NCI-H345 treated with DMSO at 0.1 percent for 48 hours (cell line): Measurements from ENCODE around the gene JDP2.

Source experiments
- DNase-seq: peaks from one replicate; lab custom pipeline; 2025; ENCODE audit not compliant: unreplicated experiment; lab: John Stamatoyannopoulos, UW

Gene JDP2

DNA sequence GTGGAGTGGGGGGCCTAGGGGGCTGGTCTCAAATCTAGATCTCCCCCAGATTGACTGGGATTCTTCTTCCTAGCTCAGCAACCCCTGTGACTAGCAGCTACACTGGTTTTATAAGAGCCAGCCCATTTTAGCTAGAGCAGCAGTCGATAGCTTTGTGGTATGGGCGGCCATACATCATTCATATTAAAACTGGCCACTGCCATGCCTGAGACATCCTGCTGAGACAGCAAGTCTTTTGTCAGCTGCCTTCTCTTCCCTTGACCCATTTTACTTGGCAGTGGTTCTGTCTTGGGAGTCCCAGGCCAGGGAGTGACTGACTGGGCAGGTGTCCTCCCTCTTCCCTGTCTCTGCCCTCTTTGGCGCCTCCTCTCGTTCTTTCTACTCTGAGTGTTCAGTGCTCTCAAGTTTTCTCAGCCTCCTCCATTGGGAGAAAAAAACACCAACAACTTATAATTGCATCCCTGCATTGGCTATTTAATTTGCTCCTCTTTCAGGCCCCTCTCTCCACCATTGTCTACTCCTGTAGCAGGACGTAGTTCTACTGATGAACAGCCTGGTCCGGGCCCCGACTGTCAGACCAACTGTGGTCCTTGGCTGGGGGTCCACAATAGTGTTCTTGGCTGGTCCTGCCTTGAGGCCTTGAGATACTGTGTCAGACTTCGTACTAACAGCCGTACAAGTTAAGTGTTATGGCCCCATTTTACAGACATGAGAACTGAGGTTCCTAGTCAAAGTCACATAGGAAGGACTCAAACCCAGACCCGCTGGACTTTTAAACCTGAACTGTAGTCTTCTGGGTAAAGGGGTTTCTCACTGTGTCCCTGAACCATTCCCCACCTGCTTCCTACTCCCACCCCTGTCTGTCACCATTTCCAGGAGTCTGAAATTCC, 18.3 kb upstream of the JDP2 start:
- no peak for DNase-seq

DNA sequence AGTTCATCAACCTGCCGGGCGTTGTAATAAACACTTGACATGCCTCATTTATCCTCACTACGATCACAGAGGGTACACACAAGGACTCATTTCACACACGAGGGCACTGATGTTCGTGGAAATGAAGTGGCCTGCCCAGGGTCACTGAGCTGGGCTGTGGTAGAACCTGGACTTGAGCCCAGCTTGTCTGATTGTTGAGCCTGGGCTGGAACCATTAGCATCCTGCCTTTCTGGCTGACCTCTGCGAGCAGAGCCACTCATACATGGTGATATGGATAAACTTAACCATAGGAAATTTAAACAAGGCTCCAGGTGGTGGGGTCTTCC, 16.6 kb upstream of the JDP2 start:
- peak; percentile 67 for DNase-seq

DNA sequence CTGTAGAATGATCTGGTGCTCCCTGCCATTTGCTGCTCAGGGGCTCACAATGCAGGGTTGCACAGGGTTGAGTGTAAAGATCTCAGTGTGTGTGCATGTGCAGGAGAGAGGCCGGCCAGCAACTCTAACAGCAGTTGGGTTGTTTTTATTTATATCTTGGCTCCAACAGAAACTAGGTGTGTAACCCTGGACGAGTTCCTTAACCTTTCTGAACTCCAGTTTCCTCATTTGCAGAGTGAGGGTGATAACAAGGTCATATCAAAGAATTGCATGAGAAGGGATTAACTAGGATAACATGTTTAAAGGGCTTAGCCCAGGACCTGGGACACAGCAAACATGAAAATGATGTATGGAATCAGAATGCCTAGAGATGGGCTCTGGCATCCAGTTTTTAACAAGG, 14.8 kb upstream of the JDP2 start:
- DNase-seq, result no peak

DNA sequence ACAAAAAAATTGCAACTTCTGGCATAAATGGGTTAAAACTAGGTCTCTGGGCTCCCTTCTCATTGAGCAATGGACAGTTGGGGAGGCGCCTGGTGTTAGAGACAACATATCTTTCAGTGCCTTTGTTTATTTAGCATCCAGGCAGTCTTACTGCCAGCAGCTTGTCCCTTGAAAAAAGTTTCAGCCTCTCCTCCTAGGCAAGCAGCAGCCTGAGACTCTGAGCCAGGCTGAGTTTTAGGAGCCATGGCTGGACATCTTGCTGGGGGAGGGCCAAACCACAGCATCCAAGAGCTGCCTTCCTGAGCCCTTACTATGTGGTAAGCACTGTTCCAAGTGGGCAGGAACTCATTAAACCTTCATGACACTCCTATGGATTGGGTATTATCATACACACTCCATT, 10.1 kb upstream of the JDP2 start:
- no peak for DNase-seq

DNA sequence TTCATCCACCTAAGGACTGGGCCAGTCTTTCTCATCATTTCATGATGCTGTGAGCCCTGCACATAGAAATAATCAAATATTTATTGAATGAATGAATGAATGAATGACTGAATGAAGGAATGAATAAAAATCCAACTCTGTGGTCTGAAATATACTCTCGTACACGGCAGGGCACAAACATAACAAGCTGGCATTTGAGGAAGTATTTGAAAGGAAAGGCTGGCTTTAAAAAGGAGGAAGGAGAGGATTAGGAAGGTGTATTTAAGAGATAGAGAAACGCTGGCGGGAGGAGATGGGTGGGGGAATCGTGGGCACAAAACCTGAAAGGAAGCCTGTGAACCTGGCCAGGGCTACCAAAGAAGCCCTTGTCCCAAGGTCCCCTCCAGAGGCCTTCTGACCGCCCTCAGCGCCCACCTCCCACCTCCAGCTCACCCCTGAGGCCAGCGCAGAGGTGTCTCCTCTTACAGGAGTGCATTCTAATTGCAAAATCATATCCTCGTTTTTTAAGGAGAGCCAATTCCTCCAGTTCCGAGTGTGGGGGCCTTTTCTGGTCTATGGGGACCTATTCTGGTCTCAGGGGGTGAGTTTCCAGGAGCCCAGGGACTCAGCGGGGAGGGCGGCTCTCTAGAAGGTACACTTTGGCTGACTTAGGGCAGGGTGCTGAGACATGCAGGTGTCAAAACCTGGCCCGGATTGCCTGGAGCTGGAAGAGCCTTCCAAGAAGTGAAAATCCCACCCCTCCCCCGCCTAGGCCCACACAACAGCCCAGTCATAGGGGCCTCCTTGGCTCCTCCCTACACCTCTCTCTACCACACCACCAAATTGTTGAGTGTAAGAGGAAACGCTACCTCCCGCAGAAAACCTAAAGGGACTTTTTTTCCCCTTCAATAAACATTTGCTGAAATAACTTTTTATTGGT, 8.7 kb upstream of the JDP2 start:
- no peak for DNase-seq

DNA sequence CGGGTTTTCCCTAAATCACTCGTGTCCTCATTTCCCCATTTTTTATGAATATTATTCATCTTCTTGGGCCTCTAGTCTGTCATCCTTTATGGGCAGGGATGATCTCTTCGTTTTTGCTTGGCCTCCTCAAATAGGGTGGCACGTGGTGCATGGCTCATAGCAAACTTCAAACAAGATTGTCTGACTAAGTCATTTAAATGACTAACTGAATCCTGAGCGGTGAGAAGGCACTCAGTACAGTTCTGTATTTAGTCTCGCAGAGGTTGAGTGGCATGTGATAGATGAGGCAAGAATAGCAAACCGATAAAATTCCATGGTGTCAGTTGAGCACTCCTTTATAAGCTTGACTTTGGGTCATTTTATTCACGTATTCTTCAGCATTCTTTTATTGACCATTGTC, 5.7 kb upstream of the JDP2 start:
- no peak for DNase-seq

DNA sequence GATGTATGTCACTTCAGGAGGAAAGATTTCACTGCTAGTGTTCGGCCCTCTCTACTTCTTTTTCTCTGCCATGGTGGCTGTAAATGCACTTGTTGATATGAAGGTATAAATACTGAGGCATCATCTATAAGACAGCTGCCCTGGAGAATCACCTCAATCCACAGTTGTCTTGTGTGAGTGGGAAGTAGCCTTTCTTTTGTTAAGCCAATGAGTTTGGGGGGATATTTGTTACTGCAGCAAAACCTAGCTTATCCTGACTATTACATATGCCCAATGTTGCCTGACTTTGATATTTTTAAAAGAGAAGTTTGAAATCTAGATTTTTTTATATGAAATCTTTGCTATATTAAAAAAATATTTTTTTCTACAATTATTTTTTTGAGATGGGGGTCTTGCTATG, 3.3 kb upstream of the JDP2 start:
- DNase-seq, result no peak

DNA sequence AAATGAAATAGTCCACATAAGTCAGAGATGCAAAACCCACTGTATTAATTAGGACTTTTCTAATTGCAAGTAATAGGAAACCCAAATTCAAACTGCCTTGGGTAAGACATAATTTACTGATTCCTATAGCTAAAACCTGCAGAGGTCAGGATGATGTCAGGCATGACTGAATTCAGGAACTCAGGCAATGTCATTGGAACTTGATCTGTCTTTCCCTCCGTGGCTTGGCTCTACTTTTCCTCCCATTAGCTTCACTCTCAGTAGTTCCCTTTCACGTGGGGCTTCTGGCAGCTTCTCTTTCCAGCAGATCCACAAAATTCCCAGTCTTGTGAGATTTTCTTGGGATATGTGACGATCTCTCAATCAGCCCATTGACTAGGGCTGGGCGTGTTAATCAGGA, 2.4 kb upstream of the JDP2 start:
- DNase-seq, result no peak

DNA sequence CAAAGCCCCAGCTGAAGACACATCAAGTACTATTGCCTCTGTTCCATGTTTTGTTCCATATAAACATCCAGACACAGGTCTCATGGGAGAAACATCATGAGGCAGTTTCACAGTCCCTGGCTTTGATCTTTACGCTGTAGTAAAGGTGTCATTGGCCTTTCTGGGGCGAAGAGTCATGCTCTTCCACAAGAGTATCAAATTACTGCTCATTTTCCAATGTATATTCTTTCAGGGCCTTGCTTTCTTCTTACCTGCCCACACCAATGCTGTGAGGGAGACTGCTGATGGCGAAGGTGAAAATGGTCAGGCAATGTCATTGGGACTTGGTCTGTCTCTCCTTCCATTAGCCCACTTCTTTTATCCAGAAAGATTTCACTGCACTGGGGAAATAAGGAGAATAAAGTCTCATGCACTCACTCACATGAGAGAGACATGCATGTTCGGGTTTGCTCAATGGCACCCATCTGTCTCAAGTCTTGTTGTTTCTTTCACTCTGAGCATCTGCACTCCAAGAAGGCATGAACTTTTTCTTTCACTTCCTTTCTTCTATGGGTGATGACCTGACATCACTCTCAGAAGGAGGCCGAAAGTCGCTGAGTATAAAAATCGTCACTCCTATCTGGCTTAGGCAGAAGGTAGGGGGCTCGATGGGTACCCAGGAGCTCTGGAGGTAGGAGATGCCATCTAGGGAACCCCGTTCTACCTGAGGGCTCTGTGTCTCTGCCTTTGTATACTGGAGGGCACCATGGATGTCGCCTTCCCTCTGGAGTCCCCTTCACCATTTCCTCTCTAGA, 1.3 kb upstream of the JDP2 start:
- no peak for DNase-seq

DNA sequence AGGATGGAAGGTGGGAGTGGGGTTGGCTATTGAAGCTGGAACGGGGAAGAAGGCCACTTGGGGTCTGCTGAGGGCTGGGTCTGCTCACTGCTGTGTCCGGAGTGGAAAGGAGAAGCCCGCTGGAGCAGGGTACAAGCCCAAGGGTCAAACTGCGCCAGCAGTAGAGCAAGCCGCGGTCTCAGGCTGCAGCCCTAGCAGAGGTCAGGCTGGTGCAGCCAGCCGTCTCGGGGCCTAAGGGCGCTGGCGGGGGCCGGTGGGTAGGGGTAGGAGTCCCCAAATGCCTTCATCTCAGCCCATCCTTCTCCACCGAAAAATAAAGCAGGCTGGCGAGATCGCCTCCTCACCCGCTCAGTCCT, 718 bp upstream of the JDP2 start:
- no peak for DNase-seq

DNA sequence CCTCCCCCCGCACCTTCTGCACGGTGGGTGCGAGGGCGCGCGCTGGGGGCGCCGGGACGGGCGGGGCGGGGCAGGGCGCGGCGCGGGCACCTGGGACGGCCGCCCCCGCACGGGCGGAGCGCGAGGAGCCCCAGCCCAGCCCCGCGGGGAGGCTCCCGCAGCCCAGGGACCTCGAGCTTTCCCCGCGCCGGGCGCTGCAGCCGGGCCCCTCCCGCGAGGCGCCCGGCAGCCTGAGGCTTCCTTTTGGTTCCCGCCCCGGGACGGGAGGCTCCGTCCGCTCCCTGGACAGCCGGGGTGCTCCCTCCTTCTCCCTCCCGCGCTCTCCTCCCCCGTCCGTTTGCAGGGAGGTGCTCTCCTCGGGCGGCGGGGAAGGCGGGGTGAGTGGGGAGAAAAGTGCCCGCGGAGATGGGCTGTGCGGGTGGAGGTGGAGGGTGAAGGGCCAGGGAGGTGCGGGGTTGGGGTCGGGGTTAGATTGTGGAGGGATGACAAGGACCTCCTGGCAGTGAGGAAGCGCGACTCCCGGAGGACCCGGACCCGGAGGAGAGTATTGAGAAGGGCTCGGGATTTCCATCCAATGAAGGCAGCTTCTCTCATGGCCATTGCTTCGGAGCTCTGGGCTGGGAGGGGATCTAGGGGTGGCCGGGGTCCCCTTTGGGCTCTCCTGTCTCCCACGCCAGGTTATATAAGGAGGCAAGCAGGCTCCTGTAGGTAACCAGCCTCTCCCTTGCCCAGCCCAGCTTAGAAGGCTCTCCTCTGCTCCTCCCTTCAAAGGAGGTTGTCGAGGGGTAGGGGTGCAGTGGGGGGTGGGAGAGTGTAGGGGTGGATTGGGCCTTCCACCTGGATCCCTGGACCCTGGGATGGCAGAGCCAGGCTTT, 645 bp downstream of the JDP2 start:
- no peak for DNase-seq

DNA sequence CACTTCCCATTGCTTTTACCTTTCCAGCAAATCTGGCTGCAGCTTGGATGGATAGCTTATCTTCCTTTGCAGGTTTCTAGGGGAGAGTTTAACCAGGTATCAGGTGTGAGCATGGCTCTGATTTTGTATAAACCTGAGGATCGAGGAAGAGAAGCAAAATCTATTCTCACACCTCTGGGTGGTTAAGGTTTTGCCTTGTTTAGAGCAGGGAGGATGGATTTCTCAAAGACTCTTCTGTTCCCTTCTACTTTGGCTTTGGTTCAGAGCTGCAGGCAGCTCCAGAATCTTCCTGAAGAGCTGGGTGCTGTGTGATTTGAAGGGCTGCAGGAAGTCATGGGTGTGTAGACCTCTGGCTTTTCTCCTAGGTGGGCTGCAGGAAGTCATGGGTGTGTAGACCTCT, 1.7 kb downstream of the JDP2 start:
- no peak for DNase-seq

DNA sequence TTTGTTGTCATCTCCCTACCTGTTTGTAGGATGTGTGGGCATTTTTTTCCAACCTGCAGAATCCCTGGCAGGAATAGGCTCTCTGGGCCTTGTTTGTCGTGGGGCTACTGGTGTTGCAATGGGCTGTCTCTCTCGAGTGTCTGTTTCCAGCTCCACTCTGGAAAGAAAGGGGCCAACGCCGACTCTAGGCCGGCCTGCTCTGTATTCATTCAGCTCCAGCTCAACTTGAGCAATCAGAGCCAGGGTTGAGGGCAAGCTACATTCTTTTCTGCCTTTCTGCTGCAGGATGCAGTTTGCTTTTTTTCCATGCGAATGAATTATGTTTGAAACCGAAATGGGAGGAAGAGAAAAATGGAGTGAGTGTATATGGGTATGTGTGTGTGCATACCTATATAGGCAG, 2.3 kb downstream of the JDP2 start:
- no peak for DNase-seq

DNA sequence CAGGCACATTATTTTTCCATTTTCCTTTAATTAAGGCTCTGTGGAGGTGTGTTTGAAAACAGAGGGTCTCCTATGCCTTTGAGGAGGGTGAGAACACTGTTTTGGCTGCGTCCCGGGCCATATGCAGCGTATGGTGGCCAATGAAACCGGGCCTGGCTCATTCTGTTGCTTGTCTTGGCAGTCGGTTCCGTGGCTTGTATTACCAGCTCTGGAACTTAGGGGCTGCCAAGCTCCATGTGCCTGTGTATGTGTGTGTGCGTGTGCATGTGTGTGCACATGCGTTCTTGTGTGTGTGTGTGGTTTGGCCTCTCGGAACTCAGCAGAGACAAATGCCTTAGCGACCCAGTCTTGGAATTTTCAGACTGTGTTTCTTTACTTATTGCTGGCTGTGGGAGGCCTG, 2.7 kb downstream of the JDP2 start:
- no peak for DNase-seq

DNA sequence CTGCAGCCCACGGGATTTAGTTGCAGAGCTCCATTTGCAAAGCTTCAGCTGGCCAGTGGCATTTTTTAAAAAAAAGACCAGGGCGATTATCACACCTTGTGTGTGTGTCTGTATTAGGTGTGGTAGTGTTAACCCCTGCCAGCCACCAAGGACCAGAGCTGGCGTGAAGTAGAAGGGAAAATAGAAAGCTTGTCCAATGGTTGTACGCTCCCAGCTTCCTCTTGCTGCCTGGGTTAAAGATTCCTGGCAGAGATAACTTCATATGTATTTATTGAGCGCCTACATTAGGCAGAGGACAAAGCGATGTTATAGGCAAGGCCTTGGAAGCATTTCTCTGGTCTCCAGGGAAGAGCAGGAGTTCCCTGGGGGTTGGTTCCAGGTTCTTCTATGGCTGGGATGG, 3.2 kb downstream of the JDP2 start:
- no peak for DNase-seq

DNA sequence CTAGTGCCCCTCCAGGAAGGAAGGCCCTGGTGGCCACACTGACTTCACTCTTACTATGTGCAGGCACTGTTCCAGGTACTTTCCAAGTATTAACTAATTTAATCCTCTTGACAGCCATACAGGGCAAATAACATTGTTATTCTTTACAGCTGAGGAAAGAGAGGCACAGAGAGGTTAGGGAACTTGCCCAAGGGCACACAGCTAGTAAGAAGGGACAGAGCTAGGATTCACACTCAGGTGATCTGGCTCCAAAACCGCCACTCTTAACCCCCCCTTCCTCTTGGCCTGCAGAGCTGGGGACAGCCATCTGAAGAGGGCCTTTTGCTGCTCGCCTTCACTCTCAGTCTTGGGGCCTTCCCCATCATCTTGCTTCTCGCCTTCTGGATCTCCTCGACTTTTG, 4.0 kb downstream of the JDP2 start:
- DNase-seq, result no peak

DNA sequence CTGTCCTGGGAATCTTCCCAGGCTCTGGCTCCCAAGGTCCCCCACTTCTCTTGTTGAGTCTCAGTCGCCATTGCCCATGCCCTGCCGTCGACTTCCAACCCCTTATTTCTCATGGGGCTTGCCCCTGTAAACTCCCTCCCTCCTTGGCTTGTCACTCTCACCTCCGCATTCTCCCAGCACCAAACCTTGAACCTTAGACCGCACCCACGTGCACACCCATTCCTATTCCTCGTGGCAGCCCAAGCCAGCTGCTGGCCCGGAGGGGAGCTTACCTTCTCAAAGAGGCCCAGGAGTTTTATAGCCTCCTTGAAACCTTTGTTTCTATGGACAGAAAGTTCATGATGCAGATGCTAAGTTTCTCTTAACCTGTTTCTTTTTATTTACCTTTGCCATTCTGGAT, 4.6 kb downstream of the JDP2 start:
- DNase-seq, result no peak

DNA sequence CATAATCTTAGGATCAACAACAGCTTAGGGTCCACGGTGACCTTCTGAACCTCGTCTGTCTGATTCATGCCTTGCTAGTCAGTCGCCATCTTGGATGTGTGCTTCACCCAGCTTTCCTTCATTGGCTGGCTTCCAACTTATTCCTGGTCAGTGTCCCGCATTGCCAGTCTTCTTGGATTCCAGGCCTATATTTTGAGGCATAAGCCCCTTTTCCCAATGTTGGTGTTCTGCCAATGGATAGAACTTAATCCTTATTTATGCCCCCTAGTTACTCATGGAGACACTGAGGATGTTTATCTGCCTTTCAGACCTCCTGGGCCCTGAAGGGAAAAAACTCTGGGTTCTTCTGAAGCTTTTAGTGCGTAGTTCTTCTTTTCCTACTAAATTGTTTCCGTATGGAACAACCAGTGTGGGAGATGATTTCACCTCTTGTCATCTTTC, 5.8 kb downstream of the JDP2 start:
- no peak for DNase-seq

DNA sequence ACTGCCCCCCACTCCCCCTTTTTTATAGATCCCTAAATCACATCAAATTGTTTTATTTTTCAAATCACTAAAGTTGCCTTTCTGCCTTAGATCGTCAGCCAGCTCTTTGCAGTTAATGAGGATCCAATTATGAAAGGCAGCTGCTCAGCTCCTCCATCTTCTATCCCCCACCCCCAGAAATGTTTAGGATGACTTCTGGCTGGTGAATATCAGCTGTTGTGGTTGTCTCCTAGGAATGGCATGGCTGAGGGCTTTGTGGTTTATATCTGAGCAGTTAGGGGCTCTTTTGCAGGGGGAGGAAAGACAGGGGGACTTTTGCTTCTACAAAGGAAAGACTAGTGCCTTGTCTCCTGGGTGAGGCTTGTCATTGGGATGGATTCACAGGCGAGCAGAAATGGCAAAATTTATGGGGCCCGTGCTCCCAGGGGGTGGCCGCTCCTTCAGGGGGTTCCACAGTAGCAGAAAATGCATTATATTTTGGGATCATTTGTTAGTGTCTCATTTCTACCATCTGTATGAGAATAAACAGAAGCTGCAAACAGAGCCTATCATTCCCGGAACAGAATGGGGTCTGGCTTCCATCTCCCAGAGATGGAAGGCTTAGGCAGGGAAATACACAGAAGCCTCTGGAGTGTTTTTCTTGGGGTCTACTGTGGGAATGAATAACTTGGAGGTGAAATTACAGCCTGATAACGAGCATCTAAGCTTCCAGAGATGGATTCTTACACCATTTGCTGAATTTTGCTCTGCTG, 6.5 kb downstream of the JDP2 start:
- DNase-seq, result no peak

DNA sequence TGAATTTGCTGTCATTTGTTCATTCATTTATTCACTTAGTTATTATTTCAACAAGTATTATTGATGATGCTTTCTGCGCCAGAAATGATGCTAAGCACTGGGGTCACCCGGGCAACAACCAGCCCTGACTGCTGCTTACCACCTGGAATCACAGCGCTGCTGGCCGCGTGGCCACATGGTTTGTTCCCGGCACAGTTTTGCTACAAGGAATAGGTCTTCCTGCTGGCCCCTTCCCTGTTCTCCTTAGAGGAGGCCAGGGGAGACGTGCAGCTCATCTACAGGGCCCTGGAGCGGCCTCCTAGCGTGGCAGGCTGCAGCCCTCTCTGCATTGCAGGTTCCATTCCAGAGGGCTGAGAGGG, 7.0 kb downstream of the JDP2 start:
- no peak for DNase-seq
